RWPE1 (cell line): Measurements from ENCODE around the gene ICOS.
A peak's percentile ranks its signal among the peaks of the same experiment; 100 is the strongest.

ENCODE experiments used
- CTCF ChIA-PET: fragments of 350-600 bp; sonication (Branson Sonifier 250); formaldehyde crosslinking; extraction: SDS; loops from one replicate; lab custom pipeline; 2021; lab: Yijun Ruan, JAX
- POLR2A ChIA-PET: fragments of 400-600 bp; formaldehyde crosslinking; extraction: SDS; loops from one replicate; lab custom pipeline; 2020; ENCODE audit warnings: antibody characterized with exemption; ENCODE audit not compliant: low non-redundant PET; lab: Yijun Ruan, JAX
- DNase-seq: peaks from one replicate; pipeline ENCODE4 v3.0.0; 2012; ENCODE audit warnings: low spot score
- H3K27ac ChIP-seq: fragments of 450-650 bp; 2 replicates; pipeline ENCODE4 v1.5.1; 2017
- CTCF ChIP-seq: fragments of 450-650 bp; conservative IDR thresholded peaks from 2 replicates; pipeline ENCODE4 v1.5.1; 2017; ENCODE audit warnings: low read depth, mild to moderate bottlenecking

ICOS gene

GRCh38 chr2:203900253-203900652 lies 36.3 kb upstream of the ICOS start:
- no peak overlapping the region for H3K27ac ChIP-seq
- ChIA-PET POLR2A (no interaction called here), CTCF (interaction anchor here (0.7 kb wide), 1 partner anchor 262 kb away, joined by 3 read pairs; no protein-coding TSS in a partner anchor)
- TF ChIP-seq CTCF, result no peak
- DNase-seq, result no peak

GRCh38 chr2:203904022-203904421 lies 32.5 kb upstream of the ICOS start:
- POLR2A ChIA-PET, result no interaction called here
- no peak for TF ChIP-seq CTCF

GRCh38 chr2:203905656-203906055 lies 30.9 kb upstream of the ICOS start:
- CTCF ChIA-PET, result interaction anchor here (0.6 kb wide), 1 partner anchor 770 kb away, joined by 4 read pairs; no protein-coding TSS in a partner anchor
- POLR2A ChIA-PET, result no interaction called here
- no peak for DNase-seq
- no peak overlapping the region for H3K27ac ChIP-seq
- TF ChIP-seq CTCF, result no peak

More at GRCh38 chr2:203904022-203904421, 32.5 kb upstream of the ICOS start:
- no peak for DNase-seq
- CTCF ChIA-PET, result no interaction called here
- no peak overlapping the region for H3K27ac ChIP-seq

GRCh38 chr2:203908066-203908796 lies 28.3 kb upstream of the ICOS start:
- no peak overlapping the region for H3K27ac ChIP-seq
- POLR2A ChIA-PET, result no interaction called here

GRCh38 chr2:203908797-203909185 lies 27.8 kb upstream of the ICOS start:
- DNase-seq, result no peak
- CTCF ChIA-PET, result interaction anchor here (0.6 kb wide), 1 partner anchor 480 kb away, joined by 3 read pairs; no protein-coding TSS in a partner anchor
- POLR2A ChIA-PET, result no interaction called here
- no peak for TF ChIP-seq CTCF
- H3K27ac ChIP-seq, result no peak overlapping the region

More at GRCh38 chr2:203908066-203908796, 28.3 kb upstream of the ICOS start:
- DNase-seq, result no peak
- no peak for TF ChIP-seq CTCF
- CTCF ChIA-PET, result no interaction called here

GRCh38 chr2:203909261-203909967 lies 27.1 kb upstream of the ICOS start:
- CTCF ChIA-PET, result interaction anchor here (0.5 to 0.8 kb wide), 5 partner anchors 10 to 554 kb away, joined by 3 to 4 read pairs (median 3); no protein-coding TSS in a partner anchor
- no peak overlapping the region for H3K27ac ChIP-seq
- peak; percentile 45 for DNase-seq
- POLR2A ChIA-PET, result no interaction called here
- peak; percentile 79 for TF ChIP-seq CTCF
